Smooth muscle cell (in vitro differentiated cells): ENCODE measurements around the gene CDHR2. TPM values are rescaled to one million over a fixed set of nuclear protein-coding genes. Genes with fewer than 3 reads are reported as not detected.

Experiments
- DNase-seq: peaks from one replicate; lab custom pipeline; 2025; ENCODE audit not compliant: unreplicated experiment; lab: John Stamatoyannopoulos, UW
- H2AFZ ChIP-seq: fragments of 200-600 bp; sonication (generic); 2 replicates; pipeline ENCODE4 v1.6.0; 2016; ENCODE audit warnings: antibody characterized with exemption, low read depth, mild to moderate bottlenecking
- H3F3A ChIP-seq: fragments of 200-600 bp; sonication (generic); 2 replicates; pipeline ENCODE4 v1.6.0; 2017; ENCODE audit warnings: antibody characterized with exemption, low read depth
- H3K27ac ChIP-seq: fragments of 200-600 bp; sonication (generic); 2 replicates; pipeline ENCODE4 v1.5.1; 2016; ENCODE audit warnings: low read depth, mild to moderate bottlenecking
- H3K27me3 ChIP-seq: fragments of 200-600 bp; sonication (generic); 2 replicates; pipeline ENCODE4 v1.6.1; 2016; ENCODE audit warnings: low read depth, mild to moderate bottlenecking
- H3K36me3 ChIP-seq: fragments of 200-600 bp; sonication (generic); 2 replicates; pipeline ENCODE4 v1.5.1; 2016; ENCODE audit warnings: low read depth
- H3K4me1 ChIP-seq: fragments of 200-600 bp; sonication (generic); 2 replicates; pipeline ENCODE4 v1.5.1; 2016; ENCODE audit warnings: low read depth
- H3K4me2 ChIP-seq: fragments of 200-600 bp; sonication (generic); 2 replicates; pipeline ENCODE4 v1.6.0; 2016; ENCODE audit warnings: mild to moderate bottlenecking
- H3K4me3 ChIP-seq: fragments of 200-600 bp; sonication (generic); 2 replicates; pipeline ENCODE4 v1.5.1; 2016; ENCODE audit warnings: mild to moderate bottlenecking
- H3K79me2 ChIP-seq: fragments of 200-600 bp; sonication (generic); 2 replicates; pipeline ENCODE4 v1.6.0; 2016; ENCODE audit warnings: low read depth, mild to moderate bottlenecking
- H3K9ac ChIP-seq: fragments of 200-600 bp; sonication (generic); 2 replicates; pipeline ENCODE4 v1.6.0; 2016; ENCODE audit warnings: low read depth
- H3K9me3 ChIP-seq: fragments of 200-600 bp; sonication (generic); replicated peaks from 2 replicates; pipeline ENCODE4 v1.5.1; 2016; ENCODE audit warnings: low read depth
- H4K20me1 ChIP-seq: fragments of 200-600 bp; sonication (generic); 2 replicates; pipeline ENCODE4 v1.6.0; 2016; ENCODE audit warnings: low read depth
- CTCF ChIP-seq: fragments of 200-600 bp; sonication (generic); IDR thresholded peaks from 2 replicates; pipeline ENCODE4 v1.5.1; 2017; ENCODE audit warnings: borderline replicate concordance, mild to moderate bottlenecking, antibody characterized with exemption; ENCODE audit not compliant: insufficient read depth, poor library complexity, severe bottlenecking
- WGBS: methylation state at CpG from one replicate; pipeline ENCODE4 v1.1.7; 2016; ENCODE audit warnings: low lambda C conversion rate; 5-methylcytosine and 5-hydroxymethylcytosine counted together
- microRNA-seq: library from miRNA; unstranded; fragments of <30 nt; microRNA quantifications from one replicate; pipeline ENCODE4, GENCODE V29; 2016; ENCODE audit warnings: borderline number of aligned reads
- polyA plus RNA-seq: library from polyadenylated mRNA; unstranded; fragments of >200 nt; fragmentation: Nextera tagmentation; extraction: Ambion mirVana; gene quantifications from 2 replicates; pipeline ENCODE4 v1.2.1, GENCODE V29; 2016
- small RNA-seq: library from RNA; depleted of rRNA; stranded (forward); fragments of <200 nt; gene quantifications from one replicate; pipeline ENCODE3, GENCODE V24; 2014
- total RNA-seq: library from RNA; depleted of rRNA; stranded (reverse); fragments of >200 nt; gene quantifications from 2 replicates; pipeline ENCODE4 v1.2.3, GENCODE V29; 2014

Gene CDHR2
- total and polyA plus RNA-seq, 2 experiments from 2014 or later, result 0.13 TPM; not detected in 1

- Histone ChIP-seq H3K27me3 (no peaks in the 10 kb centered on the region), H3K36me3 (no peaks in the 10 kb centered on the region), H3K27ac (no peak overlapping the region), H2AFZ (no peak overlapping the region), H3K4me1 (peaks cover 11% of the 10 kb centered on the region), H3K4me2 (no peak overlapping the region), H3K9me3 (no peaks in the 10 kb centered on the region), H3K4me3 (no peak overlapping the region), H3K9ac (no peak overlapping the region), H3F3A (no peaks in the 10 kb centered on the region), H3K79me2 (peaks cover 12% of the 10 kb centered on the region), H4K20me1 (peaks cover under 1% of the 10 kb centered on the region)
- WGBS, result 86% methylated on average over 11 of the region's 11 CpGs
- DNase-seq, result no peak
- no peak for TF ChIP-seq CTCF
Measured at GRCh38 chr5:176643491-176644219, 94.5 kb downstream of the CDHR2 start.

- H3K4me1 ChIP-seq, result peaks cover 11% of the 10 kb centered on the region
- H3K79me2 ChIP-seq, result peaks cover 14% of the 10 kb centered on the region
- no peaks in the 10 kb centered on the region for H3K27me3 ChIP-seq
- H3K9ac ChIP-seq, result no peak overlapping the region
- no peak overlapping the region for H3K4me3 ChIP-seq
- H2AFZ ChIP-seq, result no peak overlapping the region
- H3K9me3 ChIP-seq, result no peaks in the 10 kb centered on the region
- no peak overlapping the region for H3K27ac ChIP-seq
- no peak for TF ChIP-seq CTCF
- H3K36me3 ChIP-seq, result no peaks in the 10 kb centered on the region
- peaks cover 7% of the 10 kb centered on the region for H4K20me1 ChIP-seq
- no peaks in the 10 kb centered on the region for H3F3A ChIP-seq
- DNase-seq, result no peak
- WGBS, result 77% methylated on average over 8 of the region's 9 CpGs
- no peak overlapping the region for H3K4me2 ChIP-seq
Measured at GRCh38 chr5:176644294-176644693, 95.2 kb downstream of the CDHR2 start.

GRCh38 chr5:176644878-176645670 lies 95.9 kb downstream of the CDHR2 start:
- Histone ChIP-seq H3K4me2 (no peak overlapping the region), H2AFZ (no peak overlapping the region), H3F3A (no peaks in the 10 kb centered on the region), H3K27me3 (no peaks in the 10 kb centered on the region), H3K27ac (no peak overlapping the region), H3K36me3 (no peaks in the 10 kb centered on the region), H3K9me3 (no peaks in the 10 kb centered on the region), H3K9ac (no peak overlapping the region), H3K4me1 (peaks cover 11% of the 10 kb centered on the region), H3K79me2 (peaks cover 14% of the 10 kb centered on the region), H3K4me3 (no peak overlapping the region), H4K20me1 (peaks cover 14% of the 10 kb centered on the region)
- TF ChIP-seq CTCF, result no peak
- 95% methylated on average over 20 of the region's 22 CpGs for WGBS
- DNase-seq, result no peak

Small RNA genes lying within 50 kb of the gene (microRNA-seq; reads per million reads assigned to microRNA genes)
- not detected for gene MIR4281

Small RNA genes lying within 50 kb of the gene (small RNA-seq; reads per million reads assigned to genes)
- gene MIR4281 (not detected), gene RF00019 (not detected), gene RN7SL684P (not detected)

Other genes with a start within 250 kb of the CDHR2 start
- gene KIAA1191, start 187.6 kb upstream of the CDHR2 start, total RNA-seq, result 71.6 and 84.2 TPM in 2 replicates
- gene KIAA1191, start 187.6 kb upstream of the CDHR2 start, polyA plus RNA-seq, result 74.6 and 80.3 TPM in 2 replicates
- gene ARL10, start 183.9 kb upstream of the CDHR2 start, total RNA-seq, result 9.5 and 10.7 TPM in 2 replicates
- gene ARL10, start 183.9 kb upstream of the CDHR2 start, polyA plus RNA-seq, result 5.4 and 5.6 TPM in 2 replicates
- gene NOP16, start 160.7 kb upstream of the CDHR2 start, total RNA-seq, result 10.7 and 17.2 TPM in 2 replicates
- 27.9 and 52.4 TPM in 2 replicates for gene NOP16, start 160.7 kb upstream of the CDHR2 start, polyA plus RNA-seq
- gene HIGD2A, start 160.6 kb upstream of the CDHR2 start, total RNA-seq, result 94.5 and 108 TPM in 2 replicates
- gene HIGD2A, start 160.6 kb upstream of the CDHR2 start, polyA plus RNA-seq, result 135 and 140 TPM in 2 replicates
- gene CLTB, start 132.8 kb upstream of the CDHR2 start, total RNA-seq, result 107 and 111 TPM in 2 replicates
- 125 and 277 TPM in 2 replicates for gene CLTB, start 132.8 kb upstream of the CDHR2 start, polyA plus RNA-seq
- gene FAF2, start 101.0 kb upstream of the CDHR2 start, total RNA-seq, result 51.3 and 59.3 TPM in 2 replicates
- gene FAF2, start 101.0 kb upstream of the CDHR2 start, polyA plus RNA-seq, result 38.2 and 38.3 TPM in 2 replicates
- gene RNF44, start 11.9 kb upstream of the CDHR2 start, total RNA-seq, result 5.7 and 9.0 TPM in 2 replicates
- gene RNF44, start 11.9 kb upstream of the CDHR2 start, polyA plus RNA-seq, result 6.8 and 8.9 TPM in 2 replicates
- gene GPRIN1, start 60.8 kb downstream of the CDHR2 start, total RNA-seq, result 0.63 and 3.6 TPM in 2 replicates
- 2.1 and 5.0 TPM in 2 replicates for gene GPRIN1, start 60.8 kb downstream of the CDHR2 start, polyA plus RNA-seq
- 0.45 TPM in 1 of 2 replicates, not detected in the other for gene SNCB, start 81.2 kb downstream of the CDHR2 start, total RNA-seq
- gene SNCB, start 81.2 kb downstream of the CDHR2 start, polyA plus RNA-seq, result 0.55 and 0.71 TPM in 2 replicates
- not detected in 2 replicates for gene EIF4E1B, start 81.3 kb downstream of the CDHR2 start, total RNA-seq
- not detected in 2 replicates for gene EIF4E1B, start 81.3 kb downstream of the CDHR2 start, polyA plus RNA-seq
- gene TSPAN17, start 98.1 kb downstream of the CDHR2 start, total RNA-seq, result 31.0 and 35.9 TPM in 2 replicates
- gene TSPAN17, start 98.1 kb downstream of the CDHR2 start, polyA plus RNA-seq, result 29.7 and 34.4 TPM in 2 replicates